ENCODE results near the gene FNDC7.
A peak's percentile ranks its signal among the peaks of the same experiment; 100 is the strongest.
"Not testable (repeated sequence)": the region's sequence is repeated elsewhere in the genome, so short reads cannot be mapped to it uniquely, and the experiment has no call there.

FNDC7 gene

DNA sequence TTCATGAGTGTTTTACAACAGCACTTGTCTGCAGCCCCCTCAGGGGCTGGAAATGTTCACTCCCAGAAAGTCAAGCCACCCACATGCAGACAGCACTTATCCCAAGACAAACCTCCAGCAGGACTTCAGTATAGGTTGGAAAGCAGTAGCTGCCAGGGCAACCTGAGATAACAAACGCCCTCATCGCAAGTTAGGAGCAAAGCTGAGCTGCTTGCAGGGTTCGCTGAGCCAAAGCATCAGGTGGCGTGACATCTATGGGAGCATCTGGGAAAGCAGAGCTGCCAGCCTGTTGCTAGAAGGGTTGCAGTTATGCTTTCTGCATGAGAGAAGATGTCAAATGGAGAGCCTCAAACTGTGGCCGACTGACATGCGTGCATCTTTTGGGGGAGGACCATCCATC is 29.5 kb downstream of the FNDC7 start:
- ATAC-seq, result no peak
- no peak for DNase-seq

GRCh38 chr1:108745980-108746381 is 33.3 kb downstream of the FNDC7 start:
- DNase-seq (no peak), ATAC-seq (no peak)

- peak; percentile 96 for ATAC-seq
- peak; percentile 100 for DNase-seq
These were observed 33.9 kb downstream of the FNDC7 start, which contains the start of gene STXBP3 for GRCh38 chr1:108746382-108747170. STXBP3 (plus strand) TSS chr1:108746674; CDS start chr1:108746738, 64 bp downstream.

DNA sequence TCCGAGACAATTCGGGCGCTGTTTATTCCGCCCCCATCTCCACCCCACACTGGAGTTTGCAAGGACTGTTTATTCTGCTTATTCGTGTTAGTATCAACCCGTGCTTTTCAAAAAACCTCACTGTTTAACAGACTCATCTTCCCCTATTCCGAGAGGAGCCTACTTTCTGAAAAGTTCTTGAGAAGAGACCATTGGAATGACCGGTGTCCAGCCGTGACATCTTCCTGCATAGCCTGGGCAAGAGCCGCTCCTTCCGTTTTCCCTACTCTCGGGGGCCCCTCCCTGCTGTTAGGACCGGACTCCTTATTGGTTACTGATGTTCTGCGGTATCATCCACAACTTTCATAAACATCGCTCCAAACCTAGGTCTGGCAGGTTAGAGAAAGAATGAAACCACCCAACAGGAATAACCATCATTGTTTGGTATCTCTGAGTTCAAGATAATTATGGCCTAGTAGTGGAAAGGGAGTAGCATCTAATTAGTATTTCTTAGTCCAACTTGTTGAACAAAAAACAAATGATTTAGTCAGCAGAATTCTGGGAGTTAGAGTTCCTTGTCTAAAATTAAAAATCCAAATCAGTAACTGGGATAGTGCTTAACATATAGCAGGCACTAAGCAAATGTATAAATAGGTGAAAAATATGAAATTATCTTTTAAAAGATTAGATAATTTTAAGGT is 34.6 kb downstream of the FNDC7 start:
- DNase-seq (peak; percentile 52), ATAC-seq (peak; percentile 24)

- ATAC-seq (no peak), DNase-seq (no peak)
These were observed 35.2 kb downstream of the FNDC7 start for GRCh38 chr1:108747898-108748297.

GRCh38 chr1:108749081-108749480 is 36.4 kb downstream of the FNDC7 start:
- ATAC-seq (no peak), DNase-seq (no peak)

DNA sequence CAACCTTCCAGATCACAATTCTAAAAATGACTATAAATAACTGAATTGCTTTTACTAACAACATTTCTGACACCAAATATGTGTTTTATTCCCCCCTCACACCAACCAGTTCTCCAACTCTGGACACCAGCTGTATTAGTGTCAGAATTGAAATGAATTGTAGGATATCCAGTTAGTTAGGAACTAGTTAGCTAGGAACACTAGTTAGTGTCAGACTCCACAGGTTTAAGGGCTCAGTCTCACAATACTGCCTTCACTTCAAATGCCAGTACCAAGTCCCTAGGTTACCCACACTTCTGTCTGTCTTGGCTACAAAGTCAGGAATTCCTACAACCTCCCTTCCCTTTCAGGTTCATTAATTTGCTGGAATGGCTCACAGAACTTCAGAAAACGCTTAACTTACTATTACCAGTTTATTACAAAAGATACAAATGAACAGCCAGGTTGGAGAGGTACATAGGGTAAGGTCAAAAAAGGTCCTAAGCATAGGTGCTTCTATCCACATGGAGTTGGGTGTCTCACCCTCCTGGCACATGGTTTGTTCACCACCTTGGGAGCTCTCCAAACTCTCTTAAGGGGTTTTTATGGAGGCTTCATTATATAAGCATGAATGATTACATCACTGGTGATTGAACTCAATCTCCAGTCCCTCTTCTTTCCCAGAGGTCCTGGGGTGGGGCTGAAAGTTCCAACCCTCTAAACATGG is 37.9 kb downstream of the FNDC7 start:
- ATAC-seq, result no peak

DNA sequence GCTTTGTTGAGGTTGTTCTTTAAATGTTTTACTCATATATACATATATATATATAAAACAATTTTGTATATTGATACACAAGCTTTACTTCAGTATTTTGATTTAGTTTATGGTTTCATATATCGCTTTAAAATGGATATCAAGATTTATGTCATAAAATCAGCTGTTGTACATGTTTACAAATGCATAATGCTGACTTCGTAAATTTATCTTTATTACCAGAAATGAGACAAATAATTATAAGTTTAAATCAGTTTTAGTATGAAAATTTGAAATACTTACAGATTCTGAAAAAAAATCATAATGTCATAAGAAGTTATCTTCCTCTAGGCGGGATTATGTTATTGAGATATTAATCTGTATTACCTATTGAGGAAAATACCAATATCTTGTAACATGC is 40.7 kb downstream of the FNDC7 start:
- DNase-seq (no peak), ATAC-seq (no peak)

More for the DNA sequence above, 37.9 kb downstream of the FNDC7 start:
- no peak for DNase-seq

GRCh38 chr1:108758796-108759195 is 46.1 kb downstream of the FNDC7 start:
- DNase-seq (no peak), ATAC-seq (no peak)

- DNase-seq (no peak), ATAC-seq (no peak)
These were observed 54.4 kb downstream of the FNDC7 start for GRCh38 chr1:108767115-108767514.

DNA sequence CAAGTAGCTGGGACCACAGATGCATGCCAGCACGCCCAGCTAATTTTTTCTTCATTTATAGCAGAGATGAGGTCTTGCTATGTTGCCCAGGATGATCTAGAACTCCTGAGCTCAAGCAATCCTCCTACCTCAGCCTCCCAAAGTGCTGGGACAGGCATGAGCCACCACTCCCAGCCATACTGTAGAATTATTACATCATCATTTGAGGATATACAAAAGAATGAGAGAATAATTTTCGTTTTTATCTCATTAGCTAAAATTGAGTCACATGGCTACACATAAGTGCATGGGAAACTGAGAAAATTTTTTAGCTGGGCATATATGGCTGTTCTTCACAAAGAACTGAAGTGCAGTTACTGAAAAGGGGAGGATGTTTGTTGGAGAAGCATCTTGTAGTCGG is 55.0 kb downstream of the FNDC7 start:
- ATAC-seq (no peak), DNase-seq (no peak)

GRCh38 chr1:108777839-108778238 is 65.1 kb downstream of the FNDC7 start:
- ATAC-seq, result no peak
- DNase-seq, result no peak

DNA sequence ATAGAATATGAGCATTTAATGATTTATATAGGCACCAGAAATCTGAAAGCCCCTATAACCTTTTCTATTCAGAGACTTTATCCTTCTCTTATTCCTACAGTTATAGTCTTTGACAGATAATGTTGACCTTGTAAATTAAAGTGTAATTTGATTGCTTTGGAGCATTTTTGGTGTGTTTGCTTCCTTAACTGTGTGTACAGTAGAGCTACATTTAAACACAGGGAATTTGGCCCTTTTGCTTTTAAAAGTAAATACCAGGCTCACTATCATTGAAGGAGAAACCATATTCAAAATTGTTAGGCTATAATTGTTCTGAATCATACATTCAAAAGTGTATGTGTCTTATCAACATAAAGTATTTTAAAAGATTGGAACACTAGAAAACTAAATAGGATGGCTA is 66.7 kb downstream of the FNDC7 start:
- DNase-seq, result no peak
- ATAC-seq, result no peak

DNA sequence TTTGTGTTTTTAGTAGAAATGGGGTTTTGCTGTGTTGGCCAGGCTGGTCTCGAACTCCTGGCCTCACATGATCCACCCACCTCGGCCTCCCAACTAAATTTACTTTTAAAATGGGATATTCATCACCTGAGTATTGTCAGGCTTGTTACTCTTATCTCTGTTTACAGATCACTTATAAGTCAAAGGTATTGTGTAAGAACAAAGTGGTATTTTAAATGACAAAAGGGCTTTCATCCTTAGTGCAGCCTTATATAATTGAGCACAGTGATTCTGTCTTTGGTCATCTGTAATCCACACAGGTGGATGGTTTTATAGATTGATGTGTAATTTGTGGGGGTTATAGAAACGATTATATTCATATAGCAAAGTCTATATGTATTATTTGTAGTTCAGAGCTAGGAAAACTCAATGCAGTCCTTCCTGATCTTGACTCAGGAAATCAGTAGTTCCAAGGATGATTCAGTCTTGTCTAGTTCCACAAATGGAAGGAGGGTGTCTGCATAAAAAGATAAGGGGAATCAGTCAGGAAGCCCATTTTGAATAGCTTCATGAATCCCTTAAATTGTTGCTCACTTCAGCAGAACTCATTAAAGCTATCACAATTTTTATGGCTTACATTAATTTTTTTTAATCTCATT is 68.3 kb downstream of the FNDC7 start:
- no peak for ATAC-seq
- no peak for DNase-seq

DNA sequence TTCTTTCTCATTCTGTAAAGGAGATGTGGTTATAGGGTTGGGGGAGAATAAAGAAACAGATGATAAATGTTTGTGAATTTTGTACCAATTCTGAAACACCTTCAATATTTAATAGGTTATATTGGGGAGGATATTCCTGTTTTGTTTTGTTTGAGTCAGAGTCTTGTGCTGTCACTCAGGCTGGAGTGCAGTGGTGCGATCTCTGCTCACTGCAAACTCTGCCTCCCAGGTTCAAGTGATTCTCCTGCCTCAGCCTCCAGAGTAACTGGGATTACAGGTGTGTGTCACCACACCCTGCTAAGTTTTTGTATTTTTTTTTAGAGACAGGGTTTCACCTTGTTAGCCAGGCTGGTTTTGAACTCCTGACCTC is 68.9 kb downstream of the FNDC7 start:
- DNase-seq, ATAC-seq: not testable (repeated sequence)

GRCh38 chr1:108785264-108785663 is 72.6 kb downstream of the FNDC7 start:
- DNase-seq (no peak), ATAC-seq (no peak)

DNA sequence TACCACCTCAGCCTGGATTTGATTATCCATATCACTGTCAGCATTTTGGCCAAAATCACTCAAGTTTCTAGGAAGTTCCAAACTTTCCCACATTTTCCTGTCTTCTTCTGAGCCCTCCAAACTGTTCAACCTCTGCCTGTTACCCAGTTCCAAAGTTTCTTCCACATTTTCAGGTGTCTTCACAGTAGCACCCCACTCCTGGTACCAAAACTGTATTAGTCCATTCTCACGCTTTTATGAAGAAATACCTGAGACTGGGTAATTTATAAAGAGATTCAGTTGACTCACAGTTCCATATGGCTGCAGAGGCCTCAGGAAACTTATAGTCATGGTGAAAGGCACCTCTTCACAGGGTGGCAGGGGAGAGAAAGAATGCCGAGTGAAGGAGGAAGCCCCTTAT is 73.2 kb downstream of the FNDC7 start:
- ATAC-seq (no peak), DNase-seq (no peak)

DNA sequence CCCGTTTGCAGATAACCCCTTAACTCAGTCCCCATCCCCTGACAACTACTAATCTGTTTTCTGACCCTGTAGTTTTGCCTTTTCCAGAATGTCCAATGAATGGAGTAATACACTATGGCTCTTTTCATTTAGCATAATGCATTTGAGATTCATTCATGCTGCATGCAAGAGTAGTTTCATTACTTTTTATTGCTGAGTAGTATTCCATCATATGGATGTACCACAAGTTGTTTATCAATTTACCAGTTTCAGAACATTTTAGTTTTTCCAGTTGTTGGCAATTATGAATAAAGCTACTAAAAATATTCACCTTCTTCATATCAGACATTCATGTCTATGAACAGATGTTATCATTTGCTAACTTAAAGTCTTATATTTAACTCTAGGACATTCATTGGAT is 79.1 kb downstream of the FNDC7 start:
- DNase-seq, result no peak
- no peak for ATAC-seq
